GM10847 (cell line): ENCODE measurements around the gene SH3RF1.

Experiments
- POLR2A ChIP-seq: IDR thresholded peaks from 2 replicates; pipeline ENCODE4 v1.6.1; 2011; ENCODE audit not compliant: insufficient read length; ENCODE audit errors: extremely low read depth

Gene SH3RF1

GRCh38 chr4:169175035-169175434 lies 95.7 kb downstream of the SH3RF1 start:
- no peak for TF ChIP-seq POLR2A

GRCh38 chr4:169174247-169174646 lies 96.5 kb downstream of the SH3RF1 start:
- TF ChIP-seq POLR2A = no peak

- TF ChIP-seq POLR2A = no peak
Measured at GRCh38 chr4:169167957-169168858, 102.5 kb downstream of the SH3RF1 start.

GRCh38 chr4:169164669-169165415 lies 105.9 kb downstream of the SH3RF1 start:
- TF ChIP-seq POLR2A = no peak

- TF ChIP-seq POLR2A = no peak
Measured at GRCh38 chr4:169163947-169164668, 106.6 kb downstream of the SH3RF1 start.

GRCh38 chr4:169163495-169163894 lies 107.3 kb downstream of the SH3RF1 start:
- no peak for TF ChIP-seq POLR2A

- TF ChIP-seq POLR2A = no peak
Measured at GRCh38 chr4:169160825-169161224, 109.9 kb downstream of the SH3RF1 start.

- TF ChIP-seq POLR2A = no peak
Measured at GRCh38 chr4:169159624-169160171, 111.1 kb downstream of the SH3RF1 start.

GRCh38 chr4:169158861-169159260 lies 111.9 kb downstream of the SH3RF1 start:
- TF ChIP-seq POLR2A = no peak

GRCh38 chr4:169158046-169158445 lies 112.7 kb downstream of the SH3RF1 start:
- TF ChIP-seq POLR2A = no peak

- TF ChIP-seq POLR2A = no peak
Measured at GRCh38 chr4:169156392-169156791, 114.4 kb downstream of the SH3RF1 start.

- no peak for TF ChIP-seq POLR2A
Measured at GRCh38 chr4:169154121-169154520, 116.6 kb downstream of the SH3RF1 start.

- TF ChIP-seq POLR2A = no peak
Measured at GRCh38 chr4:169153481-169154087, 117.2 kb downstream of the SH3RF1 start.

- no peak for TF ChIP-seq POLR2A
Measured at GRCh38 chr4:169152899-169153298, 117.9 kb downstream of the SH3RF1 start.

- no peak for TF ChIP-seq POLR2A
Measured at GRCh38 chr4:169152098-169152497, 118.7 kb downstream of the SH3RF1 start.
